Esophagus mucosa (tissue), 1 donor: ENCODE data around the gene TMEM156. TPM values are rescaled to one million over a fixed set of nuclear protein-coding genes. Genes with fewer than 3 reads are reported as not detected.

Experiments
- ATAC-seq: fragments of 200-7000 bp; cut with Tn5 transposase; one replicate; pipeline ENCODE4 v1.9.1; 2020
- total RNA-seq: library from RNA; stranded (reverse); gene quantifications from one replicate; pipeline ENCODE4 v1.2.4, GENCODE V29; 2023
- donor health status: DM: yes; HTN: yes; CAD: no.

TMEM156 gene, protein sequence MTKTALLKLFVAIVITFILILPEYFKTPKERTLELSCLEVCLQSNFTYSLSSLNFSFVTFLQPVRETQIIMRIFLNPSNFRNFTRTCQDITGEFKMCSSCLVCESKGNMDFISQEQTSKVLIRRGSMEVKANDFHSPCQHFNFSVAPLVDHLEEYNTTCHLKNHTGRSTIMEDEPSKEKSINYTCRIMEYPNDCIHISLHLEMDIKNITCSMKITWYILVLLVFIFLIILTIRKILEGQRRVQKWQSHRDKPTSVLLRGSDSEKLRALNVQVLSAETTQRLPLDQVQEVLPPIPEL
- 0.16 TPM for total RNA-seq

DNA sequence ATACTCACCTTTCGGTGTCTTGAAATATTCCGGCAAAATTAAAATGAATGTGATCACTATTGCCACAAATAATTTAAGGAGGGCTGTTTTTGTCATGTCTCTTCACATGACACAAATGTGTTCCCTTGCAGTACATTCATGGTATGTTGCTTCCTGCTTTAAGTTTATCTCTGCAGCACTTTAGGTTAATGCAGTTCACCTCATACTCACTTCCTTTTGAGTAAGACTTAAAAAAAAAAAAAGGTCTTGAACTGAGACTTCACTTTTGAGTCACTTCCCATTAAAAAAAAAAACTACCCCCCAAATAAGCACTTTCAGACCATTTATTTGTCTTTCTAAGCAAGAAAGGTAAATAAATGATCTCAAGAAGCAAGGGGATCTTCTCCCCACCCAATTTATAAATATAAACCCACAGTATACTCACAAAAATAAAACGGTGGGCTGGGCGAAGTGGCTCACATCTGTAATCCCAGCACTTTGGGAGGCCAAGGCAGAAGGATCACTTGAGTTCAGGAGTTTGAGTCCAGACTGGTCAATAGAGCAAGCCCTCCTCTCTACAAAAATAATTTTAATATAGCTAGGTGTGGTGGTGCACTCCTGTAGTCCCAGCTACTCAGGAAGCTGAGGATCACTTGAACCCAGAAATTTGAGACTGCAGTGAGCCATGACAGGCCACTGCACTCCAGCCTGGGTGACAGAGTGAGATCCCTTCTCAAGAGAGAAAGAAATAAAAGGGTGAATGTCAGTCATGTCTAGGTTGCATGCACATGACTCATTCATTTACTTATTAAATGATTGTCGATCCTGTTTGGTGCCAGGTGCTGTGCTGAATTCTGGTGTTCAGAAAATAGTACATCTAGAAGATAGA, at the start of gene TMEM156:
Gene TMEM156, minus strand, starts transcription at position 192 of the 868 bp plus-strand sequence. Its CDS starts 96 bp downstream, at position 96.
- peak; percentile 80 for ATAC-seq

DNA sequence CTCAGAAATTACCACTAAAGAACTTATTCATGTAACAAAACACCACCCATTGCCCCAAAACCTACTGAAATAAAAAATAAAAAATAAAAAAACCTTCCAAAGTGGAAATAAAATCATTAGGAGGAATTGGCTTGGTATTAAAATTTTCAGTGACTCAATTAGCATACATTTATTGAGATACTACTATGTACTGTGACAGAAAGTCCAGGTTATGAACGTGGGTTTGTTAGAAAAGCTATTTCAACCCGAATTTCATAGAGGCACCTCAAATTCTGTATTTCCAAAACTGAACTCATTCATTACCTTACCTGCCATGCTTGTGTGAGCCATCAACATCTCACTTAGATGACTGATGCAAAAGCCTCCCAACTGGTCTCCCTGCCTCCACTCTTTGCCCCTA, 46.6 kb upstream of the TMEM156 start:
- ATAC-seq = no peak

- no peak for ATAC-seq
These were observed 36.7 kb upstream of the TMEM156 start for GRCh38 chr4:39068907-39069306.

DNA sequence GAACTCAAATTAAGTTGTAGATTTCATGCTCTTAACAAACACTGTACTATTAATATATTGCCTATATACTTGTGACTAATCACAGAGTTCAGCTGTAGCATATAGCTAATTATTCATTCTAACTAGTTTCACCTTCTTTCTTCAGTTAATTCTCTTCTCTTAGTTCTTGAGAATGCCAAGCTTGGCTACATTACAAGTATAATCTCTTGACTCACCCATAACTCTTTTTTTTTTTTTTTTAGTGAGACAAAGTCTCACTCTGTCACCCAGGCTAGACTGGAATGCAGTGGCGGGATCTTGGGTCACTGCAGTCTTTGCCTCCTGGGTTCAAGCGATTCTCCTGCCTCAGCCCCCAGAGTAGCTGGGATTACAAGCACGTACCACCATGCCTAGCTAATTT, 35.2 kb upstream of the TMEM156 start:
- no peak for ATAC-seq

DNA sequence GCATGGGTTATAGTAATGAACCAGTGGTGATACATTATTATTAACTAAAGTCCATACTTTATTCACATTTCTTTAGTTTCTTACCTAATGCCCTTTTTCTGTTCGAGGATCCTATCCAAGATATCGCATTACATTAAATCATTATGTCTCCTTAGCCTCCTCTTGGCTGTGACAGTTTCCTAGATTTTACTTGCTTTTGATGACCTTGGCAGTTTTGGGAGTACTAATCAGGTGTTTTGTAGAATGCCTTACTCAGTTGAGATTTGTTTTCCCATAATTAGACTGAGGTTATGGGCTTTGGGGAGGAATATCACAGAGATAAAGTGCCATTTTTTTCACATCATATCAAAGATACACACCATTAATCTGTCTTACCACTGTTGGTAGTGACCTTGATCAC, 34.8 kb upstream of the TMEM156 start:
- ATAC-seq = no peak

DNA sequence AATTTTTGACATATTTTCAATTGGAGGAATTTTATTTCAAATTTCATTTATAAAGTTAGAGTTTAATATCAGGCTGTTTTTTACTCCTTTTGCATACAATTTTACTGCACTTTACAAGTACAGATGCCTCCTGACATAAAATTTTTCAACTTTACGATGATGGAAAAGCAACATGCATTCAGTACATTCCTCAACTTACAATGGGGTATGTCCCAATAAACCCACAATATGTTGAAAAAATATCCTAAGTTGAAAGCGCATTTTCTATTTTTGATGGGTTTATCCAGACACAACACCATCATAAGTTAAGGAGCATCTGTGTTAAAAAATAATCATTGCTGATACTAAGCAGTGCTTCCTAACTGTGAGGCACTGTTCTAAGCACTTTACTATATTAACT, 34.2 kb upstream of the TMEM156 start:
- no peak for ATAC-seq

- ATAC-seq = no peak
These were observed 31.2 kb upstream of the TMEM156 start for GRCh38 chr4:39063430-39063829.

DNA sequence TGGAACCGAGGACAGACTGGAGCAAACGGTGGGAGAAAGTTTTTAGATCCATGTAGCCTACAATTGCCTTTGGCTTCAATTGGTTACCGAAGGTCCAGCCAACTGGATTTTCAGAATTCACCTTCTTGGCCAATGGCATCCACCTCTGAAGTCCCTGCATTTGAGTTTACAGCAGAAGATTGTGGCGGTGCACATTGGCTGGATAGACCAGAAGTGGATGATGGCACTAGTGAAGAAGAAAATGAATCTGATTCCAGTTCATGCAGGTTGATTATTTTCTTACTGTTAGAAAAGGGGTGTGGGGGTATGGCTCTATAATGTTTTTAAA, 30.5 kb upstream of the TMEM156 start:
- no peak for ATAC-seq

GRCh38 chr4:39062094-39062769, 30.0 kb upstream of the TMEM156 start, which contains the start of gene KLHL5:
KLHL5 (plus strand) TSS chr4:39062232; CDS start chr4:39062653, 421 bp downstream.
- no peak for ATAC-seq

- ATAC-seq = no peak
These were observed 29.2 kb upstream of the TMEM156 start for GRCh38 chr4:39061457-39061856.

GRCh38 chr4:39056023-39056422, 23.8 kb upstream of the TMEM156 start:
- no peak for ATAC-seq

DNA sequence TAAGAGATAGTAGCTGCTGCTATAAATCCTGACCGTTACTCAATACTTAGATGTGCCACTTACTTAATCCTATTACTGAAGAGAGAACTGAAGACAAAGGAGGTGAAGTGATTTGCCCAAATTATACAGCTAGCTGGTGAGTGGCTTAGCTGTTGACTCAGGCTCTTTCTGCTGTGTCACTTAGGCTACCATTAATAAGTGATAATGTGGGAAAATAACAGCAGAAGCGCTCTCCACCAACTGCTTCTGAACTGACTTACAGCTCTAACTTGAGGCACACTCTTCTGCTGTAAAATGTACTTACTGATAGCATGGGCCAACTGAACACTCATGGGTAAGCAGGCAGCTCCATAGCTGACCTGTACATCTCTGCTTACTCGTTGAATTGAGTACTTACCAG, 22.3 kb upstream of the TMEM156 start:
- no peak for ATAC-seq

GRCh38 chr4:39053983-39054382, 21.8 kb upstream of the TMEM156 start:
- ATAC-seq = no peak

GRCh38 chr4:39051492-39051891, 19.3 kb upstream of the TMEM156 start:
- ATAC-seq = peak; percentile 33

DNA sequence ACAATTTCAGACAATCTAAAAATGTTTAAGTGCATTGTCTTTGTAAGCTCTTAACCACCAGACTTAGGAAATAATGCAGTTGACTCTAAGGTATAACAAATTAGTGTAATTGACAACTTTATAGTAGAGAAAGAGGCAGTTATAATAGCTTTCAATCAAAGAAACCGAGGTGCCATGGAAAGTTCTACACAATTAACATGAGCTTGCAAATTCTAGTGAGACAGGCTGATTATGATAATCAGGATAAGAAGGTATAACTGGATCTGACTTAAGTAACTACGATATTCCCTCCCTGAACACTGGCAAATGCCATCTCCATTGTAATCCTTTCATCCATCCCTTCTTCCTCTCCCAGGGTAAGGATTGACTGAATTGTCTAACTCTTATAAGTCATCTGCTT, 18.4 kb upstream of the TMEM156 start:
- no peak for ATAC-seq

GRCh38 chr4:39048311-39048710, 16.1 kb upstream of the TMEM156 start:
- no peak for ATAC-seq

- ATAC-seq = no peak
These were observed 15.5 kb upstream of the TMEM156 start for GRCh38 chr4:39047681-39048080.

GRCh38 chr4:39046249-39046648, 14.0 kb upstream of the TMEM156 start:
- ATAC-seq = peak; percentile 49

- ATAC-seq = no peak
These were observed 13.6 kb upstream of the TMEM156 start for GRCh38 chr4:39045827-39046221.

GRCh38 chr4:39044956-39045826, 13.0 kb upstream of the TMEM156 start:
- ATAC-seq = peak; percentile 33

DNA sequence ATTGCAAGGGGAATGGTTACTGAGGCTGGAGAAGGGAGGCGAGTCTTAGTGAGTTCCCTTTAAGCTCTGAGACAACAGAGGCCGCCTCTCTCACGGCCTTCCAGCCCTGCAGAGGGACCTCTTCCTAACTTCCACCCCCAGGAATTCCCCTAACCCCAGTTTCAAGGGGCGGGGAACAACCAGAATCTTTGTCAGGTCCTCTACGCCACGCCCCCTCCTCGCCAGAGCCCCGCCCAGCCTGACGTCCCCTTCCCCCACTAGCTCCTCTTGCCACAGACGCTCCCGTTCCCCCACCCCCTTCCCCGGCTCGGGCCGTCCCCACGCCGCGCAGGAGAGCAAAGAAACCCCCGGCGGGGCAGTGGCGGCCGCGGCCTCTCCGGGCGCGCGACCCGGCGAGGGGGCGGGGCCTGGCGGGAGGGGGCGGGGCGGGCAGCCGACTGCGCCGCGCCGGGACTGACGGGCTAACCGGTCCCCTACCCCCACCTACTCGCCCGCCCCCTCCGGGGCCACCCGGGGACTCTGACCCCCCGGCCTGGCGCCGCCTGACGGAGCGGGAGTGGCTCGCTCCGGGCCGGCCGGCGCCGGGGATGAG, 12.3 kb upstream of the TMEM156 start:
- peak; percentile 83 for ATAC-seq

DNA sequence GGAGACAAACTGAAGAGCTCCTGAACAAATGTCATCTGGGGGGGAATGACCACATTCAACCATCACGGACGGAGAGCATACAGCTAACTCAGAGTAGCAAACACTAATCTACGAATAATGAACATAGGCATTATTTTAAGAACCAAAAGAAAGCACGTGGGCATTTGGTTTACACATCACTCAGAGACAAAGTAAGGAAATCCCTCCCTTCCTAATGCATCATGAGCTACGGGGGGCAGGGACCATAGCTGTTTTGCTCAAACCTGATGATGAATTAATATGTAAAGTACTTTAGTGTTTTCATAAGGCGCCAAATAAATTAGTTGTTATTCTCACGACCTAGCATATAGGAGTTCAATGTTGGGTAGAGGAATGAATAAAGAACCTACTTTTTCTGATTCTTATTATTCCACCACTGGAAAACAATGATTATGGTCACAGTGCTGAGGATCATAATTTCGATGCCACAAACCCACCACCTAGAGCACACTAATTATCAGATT, 11.7 kb upstream of the TMEM156 start:
- ATAC-seq = no peak
